GM21526 (cell line): ENCODE results near the gene ADAMTS2.

Experiments used
- ATAC-seq: cut with Tn5 transposase; IDR thresholded peaks from one replicate; pipeline ENCODE4 v1.9.1; 2021; ENCODE audit warnings: moderate library complexity; ENCODE audit not compliant: unreplicated experiment, low FRiP score

The ADAMTS2 gene

DNA sequence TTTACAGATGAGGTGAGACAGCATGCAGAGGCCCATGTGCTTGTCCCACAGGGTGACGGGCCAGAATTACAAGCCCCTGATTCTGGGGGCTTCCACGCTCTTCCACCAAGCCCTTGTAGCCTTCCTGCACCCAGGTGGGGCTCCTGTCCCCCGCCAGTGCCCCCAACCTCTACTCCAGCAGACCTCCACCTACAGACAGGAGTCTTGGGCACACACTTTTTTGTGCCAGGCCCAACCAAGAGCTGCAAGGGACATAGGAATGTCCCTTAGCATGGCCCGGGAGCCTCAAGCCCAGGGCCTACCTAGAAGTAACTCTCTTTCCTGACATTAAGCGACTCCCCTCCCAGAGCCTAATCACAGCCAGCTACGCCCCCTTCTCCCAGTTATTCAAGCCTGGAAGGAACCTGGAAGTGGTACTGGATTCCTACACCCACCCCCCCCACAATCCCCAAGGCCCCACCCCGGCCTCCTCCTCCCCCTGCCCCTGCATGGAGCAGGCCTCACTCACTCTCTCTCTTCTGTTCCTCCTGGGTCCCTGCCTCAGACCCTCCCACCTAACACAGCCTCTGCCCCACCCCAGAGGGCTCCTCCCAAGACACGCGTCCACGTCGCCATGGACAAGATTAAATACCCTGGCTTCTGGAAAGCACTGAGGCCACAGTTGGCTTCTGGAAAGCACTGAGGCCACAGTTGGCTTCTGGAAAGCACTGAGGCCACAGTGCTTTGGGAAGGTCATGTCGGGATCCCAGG, 30.5 kb downstream of the ADAMTS2 start:
- ATAC-seq: no peak

GRCh38 chr5:179313849-179314521, 31.3 kb downstream of the ADAMTS2 start:
- ATAC-seq: no peak

- ATAC-seq: no peak
Measured at GRCh38 chr5:179312557-179313235, 32.6 kb downstream of the ADAMTS2 start.

GRCh38 chr5:179311581-179311980, 33.7 kb downstream of the ADAMTS2 start:
- no peak for ATAC-seq

GRCh38 chr5:179311091-179311470, 34.2 kb downstream of the ADAMTS2 start:
- ATAC-seq: no peak

DNA sequence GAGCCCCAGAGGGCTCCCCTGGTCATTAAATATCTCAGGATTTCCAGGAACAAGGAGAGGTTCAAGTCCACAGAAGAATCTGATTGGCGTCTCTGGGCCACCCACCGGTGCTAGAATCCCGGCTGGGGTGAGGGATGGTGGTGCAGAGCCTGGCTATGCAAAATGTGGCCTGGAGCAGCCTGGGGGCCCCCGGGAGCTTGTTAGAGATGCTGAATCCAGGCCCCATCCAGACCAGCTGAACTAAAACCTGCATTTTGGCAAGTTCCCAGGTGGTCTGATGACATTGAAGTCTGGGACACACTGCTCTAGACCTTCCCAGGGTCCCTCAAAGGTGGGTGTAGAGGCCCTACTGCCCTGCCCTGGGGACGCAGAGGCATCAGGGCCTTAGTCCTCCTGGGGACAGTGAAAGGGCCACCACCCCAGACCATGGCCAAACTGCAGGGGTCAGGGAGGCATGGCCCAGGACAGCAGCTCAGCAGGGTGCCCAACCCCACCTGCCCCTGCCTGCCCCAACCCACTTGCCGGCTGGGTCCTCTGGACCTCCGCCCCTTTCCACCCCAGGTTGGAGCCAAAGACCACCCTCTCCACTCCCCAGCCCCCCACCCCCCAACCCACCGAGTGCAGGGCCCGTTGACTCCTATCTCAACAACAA, 34.7 kb downstream of the ADAMTS2 start:
- ATAC-seq: no peak

DNA sequence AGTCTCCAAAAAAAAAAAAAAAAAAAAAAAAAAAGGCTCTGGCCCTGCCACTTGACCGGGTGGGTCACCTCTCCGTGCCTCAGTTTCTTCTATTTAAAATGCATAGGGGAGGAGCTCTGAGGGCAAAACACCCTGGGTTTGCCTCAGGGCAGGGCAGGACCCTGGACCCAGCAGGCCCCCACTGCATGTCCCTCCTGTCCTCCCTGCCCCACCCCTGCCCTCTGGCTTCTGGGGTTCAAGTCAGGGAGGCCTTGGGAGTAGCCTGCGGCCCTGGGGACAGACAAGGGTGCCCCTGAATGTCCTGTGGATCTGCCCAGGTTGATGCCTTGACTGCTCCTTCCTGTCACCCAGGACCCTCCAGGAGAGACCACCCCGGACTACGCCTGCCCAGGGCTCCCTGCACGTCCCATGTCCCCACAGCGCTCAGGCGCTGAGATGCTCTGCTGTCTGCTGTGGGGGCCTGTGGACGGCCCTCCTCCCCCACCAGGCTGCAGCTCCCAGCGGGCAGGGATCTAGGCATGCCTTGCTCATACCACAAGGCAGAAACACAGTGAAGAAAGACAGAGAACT, 35.4 kb downstream of the ADAMTS2 start:
- no peak for ATAC-seq

DNA sequence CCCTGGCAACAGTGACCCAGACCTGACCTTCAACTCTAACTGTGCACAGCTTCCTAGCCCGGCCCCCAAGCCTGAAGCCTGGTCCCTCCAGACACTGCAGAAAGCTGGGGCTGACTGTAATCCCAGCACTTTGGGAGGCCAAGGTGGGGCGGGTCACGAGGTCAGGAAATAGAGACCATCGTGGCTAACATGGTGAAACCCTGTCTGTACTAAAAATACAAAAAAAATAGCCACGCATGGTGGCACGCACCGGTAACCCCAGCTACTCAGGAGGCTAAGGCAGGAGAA, 35.9 kb downstream of the ADAMTS2 start:
- no peak for ATAC-seq

DNA sequence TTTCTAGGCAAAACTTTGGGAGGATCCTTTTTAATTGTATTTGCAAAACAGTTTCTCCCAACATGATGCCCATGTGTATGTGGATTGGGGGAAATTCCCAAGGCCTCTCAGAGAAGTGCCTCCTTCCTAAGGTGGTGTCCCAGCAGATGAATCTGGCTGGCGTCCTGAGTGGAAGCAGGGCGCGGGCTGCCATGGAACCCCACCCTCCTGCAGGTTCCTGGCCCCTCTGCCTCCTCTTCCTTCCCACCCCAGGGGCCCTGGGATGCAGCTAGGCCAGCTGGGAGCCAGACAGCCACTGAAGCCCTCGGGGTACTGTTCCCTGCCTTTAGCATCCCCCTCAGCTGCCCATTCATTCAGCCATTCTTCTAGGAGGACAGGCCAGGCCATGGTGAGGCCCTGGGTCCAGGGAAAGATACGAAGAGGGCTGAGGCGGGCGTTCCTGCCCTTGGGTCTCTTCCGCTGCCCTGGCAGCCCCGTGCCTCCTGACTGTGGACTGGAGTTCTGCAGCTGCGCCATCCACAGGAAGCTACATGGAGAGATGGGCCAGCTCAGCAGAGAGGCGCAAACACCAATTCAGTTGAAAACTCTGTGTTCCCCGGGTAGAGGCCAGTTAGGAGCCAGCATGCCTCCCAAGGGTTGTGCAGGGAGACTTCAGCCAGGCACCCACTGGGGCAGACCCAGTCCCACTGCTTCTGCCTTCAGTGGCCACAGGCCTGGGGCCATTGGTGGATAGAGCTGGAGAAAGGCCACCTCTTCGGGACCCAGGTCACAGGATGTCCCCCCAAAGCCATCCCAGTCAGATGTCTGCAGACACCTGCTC, 36.5 kb downstream of the ADAMTS2 start:
- no peak for ATAC-seq

DNA sequence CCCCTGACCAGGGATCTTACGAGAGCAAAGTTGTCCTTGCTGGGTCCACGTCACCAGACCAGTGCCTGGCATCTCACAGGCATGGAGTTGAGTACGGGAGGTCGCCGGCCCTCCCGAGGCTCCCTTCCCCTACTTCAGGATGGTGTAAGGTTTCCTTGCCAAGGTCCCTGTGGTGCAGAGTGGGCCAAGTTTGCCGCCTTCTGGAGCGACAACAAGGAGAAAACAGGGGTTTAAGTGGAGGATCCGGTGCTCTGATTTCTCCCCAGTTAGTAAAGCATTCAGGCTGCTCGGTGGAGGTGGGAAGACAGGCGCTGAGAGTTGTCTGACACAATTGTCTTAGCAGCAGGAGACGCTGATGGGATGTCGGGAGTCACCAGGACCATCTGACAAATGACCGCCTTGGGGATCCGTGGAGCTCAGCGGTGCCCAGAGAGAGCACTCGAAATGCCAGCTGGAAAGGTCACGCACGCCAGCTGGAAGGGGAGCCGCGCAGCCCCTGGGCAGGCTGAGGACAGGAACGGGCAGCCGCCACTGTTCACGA, 37.3 kb downstream of the ADAMTS2 start:
- ATAC-seq: no peak

- ATAC-seq: no peak
Measured at GRCh38 chr5:179307013-179307800, 38.1 kb downstream of the ADAMTS2 start.

GRCh38 chr5:179306191-179307012, 38.9 kb downstream of the ADAMTS2 start:
- no peak for ATAC-seq

DNA sequence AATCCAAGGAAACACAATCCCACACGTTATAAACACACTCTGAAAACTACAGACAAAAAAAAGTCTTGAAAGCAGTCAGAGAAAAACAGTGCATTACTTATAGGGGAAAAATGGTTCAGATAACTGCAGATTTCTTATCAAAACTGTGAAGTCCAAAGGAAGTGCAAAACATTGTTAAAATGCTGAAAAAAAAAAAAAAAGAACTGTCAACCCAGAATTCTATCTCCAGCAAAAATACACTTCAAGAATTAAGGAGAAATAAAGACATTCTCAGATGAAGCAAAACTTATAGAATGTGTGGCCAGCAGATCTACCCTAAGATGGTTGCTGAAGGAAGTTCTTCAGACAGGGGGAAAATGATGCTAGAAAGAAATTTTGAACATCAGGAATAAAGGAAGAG, 40.4 kb downstream of the ADAMTS2 start:
- ATAC-seq: no peak

GRCh38 chr5:179304466-179304865, 40.8 kb downstream of the ADAMTS2 start:
- ATAC-seq: no peak

DNA sequence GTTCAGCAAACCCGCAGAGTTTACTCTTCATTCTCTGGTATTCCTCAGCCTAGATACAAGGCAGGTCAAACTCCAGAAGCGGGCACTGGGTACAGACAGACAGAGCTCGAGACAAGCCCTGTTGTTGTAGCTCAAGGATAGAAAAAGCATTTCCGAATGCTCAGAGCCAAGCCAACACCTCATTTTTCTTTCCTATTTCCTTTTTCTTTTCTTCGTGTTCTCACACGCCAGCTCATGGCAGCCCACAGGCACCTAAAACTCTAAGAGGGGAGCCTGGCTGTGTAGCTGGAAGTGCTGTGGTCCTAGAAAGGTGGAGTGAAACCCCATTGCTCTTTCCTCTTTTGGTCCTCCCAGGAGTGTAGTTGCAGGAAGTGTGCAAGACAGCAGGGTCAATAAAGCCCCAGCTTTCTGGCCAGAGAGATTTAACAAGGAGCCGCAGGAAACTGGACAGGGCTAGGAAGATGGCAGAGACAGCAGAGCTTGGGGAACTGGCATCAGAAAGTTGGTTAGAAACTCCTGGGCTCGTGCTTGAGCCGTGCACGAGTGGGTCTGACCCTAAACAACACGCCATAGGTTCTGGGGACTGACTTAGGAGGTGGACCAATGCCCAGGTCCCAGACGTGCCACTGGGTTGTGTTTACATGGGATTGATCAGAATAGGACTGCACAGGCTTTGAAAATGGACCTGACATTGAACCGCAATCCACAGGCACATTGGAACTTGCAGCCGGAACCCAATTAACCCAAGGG, 41.6 kb downstream of the ADAMTS2 start:
- no peak for ATAC-seq

DNA sequence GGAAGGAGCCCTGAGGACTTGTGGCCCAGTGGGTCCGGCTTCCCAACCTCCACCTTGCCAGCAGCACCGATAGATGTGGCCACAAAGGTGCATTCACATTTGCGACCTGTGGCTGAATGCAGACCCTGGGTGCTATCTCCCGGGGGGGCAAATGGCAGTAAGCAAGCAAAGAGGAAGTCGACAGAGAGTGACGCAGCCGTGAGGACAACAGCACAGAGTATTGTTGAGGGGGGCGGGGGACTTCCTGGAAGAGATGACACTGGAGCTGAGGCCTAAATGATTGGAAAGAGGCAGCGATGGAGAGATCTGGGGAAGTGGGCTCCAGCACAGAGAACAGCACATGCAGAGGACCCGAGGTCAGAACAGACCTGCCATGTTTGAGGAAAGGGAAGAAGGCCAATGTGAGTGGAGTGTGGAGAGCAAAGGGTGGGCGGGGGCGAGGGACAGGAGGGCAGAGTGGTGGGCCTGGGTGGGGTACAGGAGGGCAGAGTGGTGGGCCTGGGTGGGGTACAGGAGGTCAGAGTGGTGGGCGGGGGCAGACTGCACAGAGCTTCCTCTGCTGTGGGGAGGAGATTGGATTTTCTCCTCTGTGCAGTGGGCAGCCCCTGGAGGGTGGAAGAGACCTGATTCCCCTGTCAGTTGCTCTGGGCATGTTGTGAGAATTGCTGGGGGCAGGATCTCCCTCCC, 42.6 kb downstream of the ADAMTS2 start:
- no peak for ATAC-seq

DNA sequence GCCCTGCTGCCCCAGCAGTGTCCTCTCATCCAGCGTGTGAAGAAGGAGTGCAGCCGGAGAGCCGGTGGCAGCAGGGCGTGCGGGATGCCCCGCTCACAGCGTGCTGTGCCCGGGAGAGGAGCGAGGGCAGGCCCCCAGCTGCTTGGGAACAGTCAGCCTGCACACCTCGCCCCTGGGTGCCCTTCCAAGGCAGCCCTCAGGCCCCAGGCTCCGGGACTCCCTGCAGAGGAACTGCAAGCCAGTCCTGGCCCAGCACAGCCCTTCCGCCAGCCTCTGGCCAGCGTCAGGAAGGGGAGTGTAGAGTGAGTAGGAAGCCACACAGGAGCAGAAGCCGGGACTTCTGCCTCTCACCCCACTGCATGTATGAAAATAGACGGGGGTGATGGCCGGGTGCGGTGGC, 43.5 kb downstream of the ADAMTS2 start:
- no peak for ATAC-seq
